ENCODE data around the gene KCTD17.
A peak's percentile ranks its signal among the peaks of the same experiment; 100 is the strongest.

KCTD17 gene

DNA sequence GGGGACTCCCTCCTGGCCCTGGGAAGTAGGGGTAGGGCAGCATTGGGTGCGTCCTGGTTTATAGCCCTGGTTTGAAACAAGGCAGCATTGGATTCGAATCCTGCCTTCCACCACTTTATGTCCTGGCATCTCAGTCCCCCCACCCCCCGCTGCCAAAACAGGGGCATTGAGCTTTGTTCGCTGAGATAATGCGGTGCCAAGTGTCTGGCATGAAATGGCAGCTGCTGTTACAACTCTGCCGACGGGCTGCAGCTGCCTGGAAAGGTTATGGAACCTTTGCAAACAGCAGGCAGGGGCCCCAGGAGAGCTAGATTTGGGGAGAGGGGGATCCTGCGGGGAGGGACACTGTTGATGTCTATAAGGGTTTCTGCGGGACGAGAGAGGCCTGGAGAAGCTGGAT is 34.2 kb upstream of the KCTD17 start:
- peaks cover 24% of the 10 kb centered on the region for H3K4me1 Mint-ChIP-seq
- no peak for ATAC-seq
- no peak overlapping the region for H3K4me3 Mint-ChIP-seq
- no peaks in the 10 kb centered on the region for H3K36me3 Mint-ChIP-seq
- no peaks in the 10 kb centered on the region for H3K9me3 Mint-ChIP-seq
- no peaks in the 10 kb centered on the region for H3K27me3 Mint-ChIP-seq
- H3K27ac Mint-ChIP-seq: no peak overlapping the region

DNA sequence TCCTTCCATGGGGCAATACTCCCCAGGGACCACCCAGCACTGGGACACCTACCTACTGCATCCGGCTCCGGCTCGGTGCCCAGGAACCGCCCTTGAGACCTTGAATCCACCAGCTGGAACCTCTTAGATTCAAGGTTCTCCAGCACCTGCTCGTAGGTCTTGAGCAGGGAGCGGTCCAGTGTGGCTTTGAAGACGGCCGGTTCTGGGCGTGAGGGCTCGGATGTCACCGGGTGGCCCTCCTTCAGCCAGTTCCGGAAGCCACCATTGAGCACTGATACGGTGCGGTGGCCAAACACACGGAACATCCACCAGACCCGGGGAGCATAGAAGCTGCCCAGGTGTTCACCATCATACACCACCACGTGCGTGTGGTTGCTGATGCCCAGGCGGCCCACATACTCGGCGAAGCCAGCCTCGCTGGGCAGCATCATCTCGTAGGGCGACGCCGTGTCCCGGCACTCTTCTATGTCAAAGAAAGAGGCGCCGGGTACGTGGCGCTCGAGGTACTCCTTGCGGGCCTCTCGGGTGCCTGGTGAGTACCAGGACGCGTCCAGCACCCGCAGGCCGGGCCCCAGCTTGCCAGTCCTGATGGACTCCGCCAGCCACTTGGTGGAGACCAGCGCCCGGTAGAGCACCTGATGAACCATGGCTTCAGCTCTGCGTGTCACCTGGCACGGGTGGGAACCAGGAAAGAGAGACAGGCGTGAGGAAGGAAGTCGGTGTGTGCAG is 33.3 kb upstream of the KCTD17 start:
- H3K27ac Mint-ChIP-seq: peak overlapping the region; percentile 49

DNA sequence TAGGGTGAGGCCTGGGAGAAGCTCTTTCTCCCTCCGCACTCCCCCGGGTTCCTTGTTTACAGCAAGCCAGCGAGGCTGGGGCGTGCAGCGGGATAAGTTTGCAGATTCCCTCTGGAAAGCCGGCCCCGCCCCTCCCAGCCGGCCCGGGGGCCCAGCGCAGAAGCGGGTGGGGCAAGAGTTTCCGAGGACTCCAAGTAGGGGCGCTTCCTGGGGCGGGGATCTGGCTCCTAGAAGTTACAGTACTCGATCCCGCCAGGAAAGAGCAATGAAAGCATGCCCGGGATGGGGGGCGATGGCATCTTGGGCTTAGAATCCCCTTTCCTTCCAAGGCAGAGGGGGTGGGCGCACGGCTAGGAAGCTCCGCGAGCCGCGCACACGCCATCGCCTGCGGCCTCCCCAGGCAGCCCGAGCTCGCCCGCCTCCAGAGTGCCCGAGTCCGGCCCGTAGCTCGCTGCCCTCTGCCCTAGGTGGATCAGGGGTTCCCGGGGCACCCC is 32.7 kb upstream of the KCTD17 start:
- peak; percentile 46 for ATAC-seq
- Mint-ChIP-seq H3K4me1 (peaks cover 24% of the 10 kb centered on the region), H3K36me3 (no peaks in the 10 kb centered on the region), H3K27me3 (no peaks in the 10 kb centered on the region), H3K9me3 (no peaks in the 10 kb centered on the region), H3K27ac (peak overlapping the region; percentile 49), H3K4me3 (peak overlapping the region; percentile 77)

More for the DNA sequence above, 33.3 kb upstream of the KCTD17 start:
- Mint-ChIP-seq H3K9me3 (no peaks in the 10 kb centered on the region), H3K4me1 (peaks cover 24% of the 10 kb centered on the region), H3K4me3 (peak overlapping the region; percentile 77), H3K27me3 (no peaks in the 10 kb centered on the region), H3K36me3 (no peaks in the 10 kb centered on the region)
- ATAC-seq: no peak

DNA sequence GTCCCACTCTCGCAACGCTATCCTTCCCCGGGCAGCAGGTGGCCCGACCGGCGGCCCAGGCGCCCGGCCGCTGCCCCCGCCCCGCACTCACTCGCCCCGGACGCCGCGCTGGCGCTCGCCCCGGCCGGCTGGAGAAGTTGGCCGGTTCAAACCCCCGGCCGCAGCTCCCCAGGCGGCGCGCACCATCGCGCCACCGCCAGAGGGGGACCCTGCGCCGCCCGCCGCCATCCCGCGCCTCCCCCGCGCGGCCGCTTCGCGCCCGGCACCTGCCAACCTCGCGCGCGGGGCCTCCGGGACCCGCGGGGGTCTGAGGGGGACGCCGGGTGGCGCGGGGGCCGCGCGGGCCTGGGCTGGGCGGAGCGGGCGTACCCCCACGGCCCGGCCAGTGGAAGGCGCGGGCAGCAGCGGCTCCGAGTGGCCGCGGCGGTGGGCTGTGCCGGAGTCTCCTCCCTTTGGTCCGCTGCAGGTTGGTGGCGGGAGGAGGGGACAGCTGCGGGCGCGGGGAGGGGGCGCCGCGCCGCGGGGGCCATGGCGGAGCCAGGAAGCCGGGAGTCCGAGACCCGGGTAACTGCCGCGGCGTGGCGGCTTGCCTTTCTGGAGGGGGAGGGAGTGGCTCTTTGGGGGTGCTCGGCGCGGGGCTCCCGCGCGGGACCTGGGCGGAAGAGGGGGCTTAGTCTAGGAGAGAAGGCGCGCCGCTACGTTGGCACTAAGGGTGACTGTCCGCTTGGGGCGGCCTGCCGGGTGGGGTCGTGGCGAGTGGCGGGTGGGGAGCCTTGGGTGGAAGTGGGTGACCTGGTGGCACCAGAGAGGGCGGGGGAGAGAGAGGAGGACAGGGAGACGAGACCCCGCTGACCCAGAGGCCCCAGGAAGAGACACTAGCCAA is 32.0 kb upstream of the KCTD17 start, which contains the start of the genes MPST and TST:
MPST (plus strand) TSS at position 434 of the 883 bp plus-strand sequence; CDS start at position 529, 95 bp downstream.
TST (minus strand) TSS at position 139 of the 883 bp plus-strand sequence. CDS start 715 bp downstream, outside the sequence.
- peak; percentile 87 for ATAC-seq
- Mint-ChIP-seq H3K4me3 (peak within 1 kb of the TSS; percentile 88), H3K36me3 (peaks cover under 1% of the 10 kb centered on the region), H3K9me3 (no peaks in the 10 kb centered on the region), H3K27ac (peak within 1 kb of the TSS; percentile 81), H3K27me3 (no peaks in the 10 kb centered on the region), H3K4me1 (peaks cover 24% of the 10 kb centered on the region)

DNA sequence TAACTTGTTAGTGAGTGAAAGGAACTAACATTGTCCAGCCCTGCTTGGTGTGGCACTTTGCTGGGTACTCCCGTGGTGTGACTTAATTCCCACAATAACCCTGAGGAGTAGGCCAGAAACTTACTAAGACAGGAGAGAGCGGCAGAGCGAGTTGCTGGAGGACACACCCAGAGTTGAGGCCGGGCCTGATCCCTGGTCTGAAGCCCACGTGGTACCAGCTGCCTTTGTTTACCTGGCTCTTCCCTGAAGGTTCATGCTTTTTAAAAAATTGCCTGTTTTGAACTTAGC is 31.4 kb upstream of the KCTD17 start:
- ATAC-seq: no peak
- peaks cover 6% of the 10 kb centered on the region for H3K36me3 Mint-ChIP-seq
- H3K27ac Mint-ChIP-seq: peak overlapping the region; percentile 81
- peaks cover 29% of the 10 kb centered on the region for H3K4me1 Mint-ChIP-seq
- H3K4me3 Mint-ChIP-seq: peak overlapping the region; percentile 88
- no peaks in the 10 kb centered on the region for H3K9me3 Mint-ChIP-seq
- no peaks in the 10 kb centered on the region for H3K27me3 Mint-ChIP-seq

DNA sequence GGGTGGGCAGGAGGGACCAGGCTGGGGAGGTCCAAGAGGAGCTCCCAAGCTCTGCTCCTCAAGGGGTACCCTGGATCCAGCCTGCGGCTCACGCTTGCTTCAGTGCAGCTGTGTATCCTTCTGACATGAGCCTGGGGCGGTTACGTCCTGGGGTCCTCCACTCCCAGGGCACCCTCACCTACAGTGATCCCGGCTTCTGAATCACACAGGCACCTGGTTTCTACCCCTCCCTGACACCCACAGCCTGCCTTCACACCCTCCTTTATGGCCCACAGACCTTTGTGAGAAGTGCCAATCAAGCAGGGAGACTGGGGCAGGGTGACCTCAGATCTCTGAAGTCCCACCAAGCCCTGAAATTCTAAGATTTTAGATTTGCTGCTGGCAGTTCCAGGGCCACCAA is 30.5 kb upstream of the KCTD17 start:
- no peak overlapping the region for H3K4me3 Mint-ChIP-seq
- H3K9me3 Mint-ChIP-seq: no peaks in the 10 kb centered on the region
- peaks cover 8% of the 10 kb centered on the region for H3K36me3 Mint-ChIP-seq
- H3K4me1 Mint-ChIP-seq: peaks cover 29% of the 10 kb centered on the region
- no peak for ATAC-seq
- no peak overlapping the region for H3K27ac Mint-ChIP-seq
- no peaks in the 10 kb centered on the region for H3K27me3 Mint-ChIP-seq

DNA sequence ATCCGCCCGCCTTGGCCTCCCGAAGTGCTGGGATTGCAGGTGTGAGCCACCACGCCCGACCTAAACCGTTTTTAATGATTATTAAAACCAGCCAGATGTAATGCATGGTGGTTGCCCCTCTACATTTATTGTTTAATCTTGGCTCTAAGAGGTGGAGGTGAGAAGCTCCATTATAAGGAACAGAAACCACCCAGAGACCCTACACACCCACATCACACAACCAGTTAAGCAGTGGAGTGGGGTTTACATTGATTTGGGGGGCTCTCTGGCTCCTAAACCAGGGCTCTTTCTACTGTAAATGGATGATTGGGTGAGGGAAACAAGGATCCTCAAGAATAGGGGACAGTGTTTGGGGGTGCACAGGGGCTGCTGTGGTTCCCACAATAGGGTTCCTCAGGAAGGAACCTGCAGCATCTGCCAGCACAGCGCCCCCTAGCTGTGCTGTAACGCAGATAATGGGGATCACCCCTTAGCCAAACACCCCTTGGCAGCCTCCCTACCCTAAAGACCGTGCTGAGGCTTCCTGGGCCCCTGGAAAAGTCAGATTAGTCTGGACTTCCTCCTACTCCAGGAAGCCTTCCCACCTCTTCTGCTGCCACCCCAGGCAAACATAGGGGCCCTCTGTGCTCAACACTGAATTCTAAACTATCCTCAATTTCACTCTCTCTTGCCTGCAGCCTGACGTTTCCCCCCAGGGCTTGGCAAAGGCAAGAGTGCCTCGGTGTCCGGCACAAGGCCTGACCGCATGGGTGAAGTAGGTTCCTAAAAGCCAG is 29.6 kb upstream of the KCTD17 start:
- Mint-ChIP-seq H3K27me3 (no peaks in the 10 kb centered on the region), H3K4me1 (peaks cover 29% of the 10 kb centered on the region), H3K4me3 (peak overlapping the region; percentile 33), H3K36me3 (peaks cover 8% of the 10 kb centered on the region), H3K9me3 (no peaks in the 10 kb centered on the region), H3K27ac (no peak overlapping the region)
- no peak for ATAC-seq

DNA sequence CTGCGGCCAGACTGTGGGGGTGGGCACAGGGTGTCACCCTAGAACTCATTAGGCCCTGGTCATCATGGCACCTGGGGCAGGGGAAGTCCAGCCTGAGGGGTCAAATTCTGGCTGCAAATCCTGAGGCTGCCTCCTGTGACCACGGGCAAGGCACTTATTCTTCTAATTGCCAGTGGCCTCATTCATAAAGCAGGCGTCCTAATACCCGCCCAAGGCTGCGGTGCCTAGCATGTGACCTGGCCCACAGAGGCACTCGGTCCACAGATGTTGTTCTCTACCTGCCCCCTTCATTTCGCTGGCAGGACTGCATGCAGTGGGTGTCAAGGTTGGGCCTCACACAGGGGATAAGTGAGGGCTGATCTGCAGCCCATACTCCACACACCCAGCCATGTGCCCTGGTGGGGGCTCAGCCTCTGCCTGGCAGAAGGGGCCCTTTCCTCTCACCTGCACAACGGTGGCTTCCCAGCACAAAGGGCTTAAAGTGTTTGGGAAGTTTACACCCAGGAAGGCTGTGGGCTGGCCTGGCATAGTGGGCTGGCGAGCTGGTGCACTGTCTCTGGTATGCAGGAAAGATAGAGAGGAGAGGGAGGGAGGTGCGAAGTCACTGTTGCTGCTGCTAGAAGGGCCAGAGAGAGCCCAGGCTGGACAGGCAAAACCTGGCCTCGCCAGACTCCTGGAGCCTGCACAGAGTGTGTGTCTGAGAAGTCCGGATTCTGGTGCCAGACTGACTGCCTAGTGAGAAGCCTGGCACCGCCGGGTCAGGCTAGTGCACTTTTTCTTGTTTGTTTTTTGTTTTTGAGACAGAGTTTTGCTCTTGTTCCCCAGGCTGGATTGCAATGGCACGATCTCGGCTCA is 28.8 kb upstream of the KCTD17 start:
- Mint-ChIP-seq H3K36me3 (peaks cover 8% of the 10 kb centered on the region), H3K4me3 (no peak overlapping the region), H3K27ac (no peak overlapping the region), H3K27me3 (no peaks in the 10 kb centered on the region), H3K4me1 (peaks cover 29% of the 10 kb centered on the region), H3K9me3 (no peaks in the 10 kb centered on the region)
- no peak for ATAC-seq

DNA sequence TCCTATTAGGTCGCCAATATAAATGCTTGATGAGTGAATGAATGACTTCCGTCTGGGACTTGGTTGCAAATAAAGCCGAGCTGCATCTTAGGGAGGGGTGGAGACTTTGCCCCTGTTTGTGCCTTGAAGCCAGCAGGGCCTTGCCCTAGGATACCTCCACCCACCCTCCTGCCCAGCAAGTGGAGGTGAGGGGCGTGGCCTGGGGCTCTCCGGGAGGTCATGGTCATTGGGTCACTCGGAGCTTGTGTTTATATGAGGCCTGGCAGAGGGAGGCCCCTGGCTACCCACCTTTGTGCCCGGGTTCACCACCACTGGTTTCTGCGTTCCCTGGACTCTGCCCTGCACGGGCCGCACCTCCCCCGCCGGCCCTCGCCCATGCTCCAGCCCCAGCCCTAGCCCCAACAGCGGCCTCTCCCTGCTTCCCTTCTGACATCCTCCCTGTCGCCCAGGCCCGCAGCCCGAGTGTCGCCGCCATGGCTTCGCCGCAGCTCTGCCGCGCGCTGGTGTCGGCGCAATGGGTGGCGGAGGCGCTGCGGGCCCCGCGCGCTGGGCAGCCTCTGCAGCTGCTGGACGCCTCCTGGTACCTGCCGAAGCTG is 27.7 kb upstream of the KCTD17 start:
- Mint-ChIP-seq H3K4me1 (peaks cover 22% of the 10 kb centered on the region), H3K36me3 (peaks cover 8% of the 10 kb centered on the region), H3K27me3 (no peaks in the 10 kb centered on the region), H3K27ac (no peak overlapping the region), H3K4me3 (no peak overlapping the region), H3K9me3 (no peaks in the 10 kb centered on the region)
- ATAC-seq: no peak

DNA sequence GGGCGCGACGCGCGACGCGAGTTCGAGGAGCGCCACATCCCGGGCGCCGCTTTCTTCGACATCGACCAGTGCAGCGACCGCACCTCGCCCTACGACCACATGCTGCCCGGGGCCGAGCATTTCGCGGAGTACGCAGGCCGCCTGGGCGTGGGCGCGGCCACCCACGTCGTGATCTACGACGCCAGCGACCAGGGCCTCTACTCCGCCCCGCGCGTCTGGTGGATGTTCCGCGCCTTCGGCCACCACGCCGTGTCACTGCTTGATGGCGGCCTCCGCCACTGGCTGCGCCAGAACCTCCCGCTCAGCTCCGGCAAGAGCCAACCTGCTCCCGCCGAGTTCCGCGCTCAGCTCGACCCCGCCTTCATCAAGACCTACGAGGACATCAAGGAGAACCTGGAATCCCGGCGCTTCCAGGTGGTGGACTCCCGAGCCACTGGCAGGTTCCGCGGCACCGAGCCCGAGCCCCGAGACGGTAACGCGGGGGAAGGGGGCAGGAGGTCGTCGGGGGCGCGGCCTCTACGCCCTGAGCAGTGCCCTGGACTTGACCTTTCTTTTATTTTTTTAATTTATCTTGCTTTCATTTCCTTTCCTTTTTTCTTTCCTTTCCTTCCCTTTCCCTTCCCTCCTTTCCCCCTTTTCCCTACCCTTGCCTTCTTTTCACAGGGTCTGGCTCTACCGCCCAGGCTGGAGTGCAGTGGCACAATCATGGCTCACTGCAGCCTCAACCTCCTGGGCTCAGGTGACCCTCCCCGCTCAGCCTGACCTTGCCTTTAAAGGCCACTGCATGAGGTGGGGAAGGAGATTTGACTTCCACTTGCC is 27.0 kb upstream of the KCTD17 start:
- Mint-ChIP-seq H3K36me3 (peaks cover 8% of the 10 kb centered on the region), H3K4me1 (peaks cover 22% of the 10 kb centered on the region), H3K4me3 (no peak overlapping the region), H3K9me3 (no peaks in the 10 kb centered on the region), H3K27ac (no peak overlapping the region), H3K27me3 (no peaks in the 10 kb centered on the region)
- no peak for ATAC-seq

DNA sequence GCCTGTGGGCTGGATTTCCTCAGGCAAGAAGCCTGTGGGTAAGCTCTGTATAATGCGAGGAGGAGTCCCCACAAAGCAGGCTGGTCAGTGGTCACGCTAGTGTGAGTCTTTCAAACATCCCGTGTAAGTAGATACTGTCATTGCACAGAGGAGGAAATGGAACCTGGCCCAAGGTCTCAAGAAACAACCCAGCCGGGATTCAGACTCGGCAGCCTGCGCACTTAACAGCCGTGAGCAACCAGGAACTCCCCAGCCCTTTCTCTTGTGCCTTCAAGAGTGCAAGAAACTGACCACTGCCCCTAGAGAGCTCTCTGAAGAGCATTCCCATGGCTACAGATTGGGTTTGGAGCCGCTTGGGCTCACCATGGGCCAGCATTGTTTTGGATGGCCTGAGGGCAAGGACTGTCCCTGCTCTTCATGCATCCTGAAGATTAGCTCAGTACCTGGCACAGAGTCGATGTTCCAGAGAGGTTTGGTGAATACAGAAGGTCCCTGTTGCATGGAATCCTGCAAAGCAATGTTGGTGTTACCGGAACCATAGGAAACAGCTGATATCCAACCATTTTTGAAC is 26.0 kb upstream of the KCTD17 start:
- Mint-ChIP-seq H3K36me3 (peaks cover 8% of the 10 kb centered on the region), H3K4me3 (no peak overlapping the region), H3K27me3 (no peaks in the 10 kb centered on the region), H3K9me3 (no peaks in the 10 kb centered on the region), H3K27ac (no peak overlapping the region), H3K4me1 (peaks cover 15% of the 10 kb centered on the region)
- no peak for ATAC-seq

DNA sequence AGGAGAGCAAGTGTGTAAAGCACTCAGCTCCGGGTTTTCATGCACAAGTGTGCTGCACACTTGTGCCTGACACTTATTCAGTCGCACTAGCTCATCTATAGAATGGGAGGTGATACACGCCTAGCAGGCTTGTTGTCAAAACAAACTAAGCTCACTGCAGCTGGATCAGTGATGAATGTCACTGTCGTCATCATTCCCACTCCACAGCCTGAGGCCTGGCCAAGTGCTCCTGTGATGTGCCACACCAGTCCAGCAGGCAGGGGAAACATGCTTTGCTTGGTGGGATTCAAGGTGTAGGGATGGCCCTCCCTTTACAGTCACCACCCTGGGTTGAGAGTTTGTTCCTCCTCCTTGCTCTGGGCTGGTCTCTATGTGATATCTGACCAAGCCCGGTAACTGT is 25.2 kb upstream of the KCTD17 start:
- no peak for ATAC-seq
- H3K27me3 Mint-ChIP-seq: no peaks in the 10 kb centered on the region
- peaks cover 14% of the 10 kb centered on the region for H3K4me1 Mint-ChIP-seq
- H3K36me3 Mint-ChIP-seq: peaks cover 8% of the 10 kb centered on the region
- H3K9me3 Mint-ChIP-seq: no peaks in the 10 kb centered on the region
- no peak overlapping the region for H3K27ac Mint-ChIP-seq
- no peak overlapping the region for H3K4me3 Mint-ChIP-seq

DNA sequence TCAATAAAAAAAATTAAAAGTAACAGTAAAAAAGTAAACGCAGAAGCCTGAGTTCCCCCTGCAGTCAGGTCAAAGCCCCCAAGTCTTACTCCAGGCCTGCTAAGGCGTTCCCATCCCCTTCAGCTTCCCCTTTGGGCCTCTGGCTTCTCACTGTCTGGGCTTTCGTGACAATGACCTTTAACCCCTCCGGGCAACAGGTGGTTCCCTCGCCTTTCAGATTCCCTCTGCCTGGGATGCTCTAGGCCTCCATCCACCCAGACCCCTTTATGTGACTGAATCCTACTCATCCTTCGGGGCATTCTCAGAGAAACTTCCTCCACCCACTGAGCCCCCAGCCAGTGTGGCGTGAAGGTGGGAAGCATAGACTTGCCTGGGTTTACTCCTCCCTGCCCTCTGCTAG is 24.0 kb upstream of the KCTD17 start:
- Mint-ChIP-seq H3K9me3 (no peaks in the 10 kb centered on the region), H3K4me1 (peaks cover 5% of the 10 kb centered on the region), H3K27me3 (no peaks in the 10 kb centered on the region), H3K27ac (no peak overlapping the region), H3K4me3 (no peak overlapping the region), H3K36me3 (peaks cover 8% of the 10 kb centered on the region)
- no peak for ATAC-seq

Data from stimulated activated memory B cell treated with anti-CD40 and anti-IgM and Interleukin-4, amounts not matched to agents 10 μg/mL and 1 μg/mL and 100 μg/mL, for 72 hours (primary cell).